IMR-90 (cell line): ENCODE results near the gene SYNE2. TPM values are rescaled to one million over a fixed set of nuclear protein-coding genes. Genes with fewer than 3 reads are reported as not detected.

Experiments
- ATAC-seq: fragments of 200-7000 bp; cut with Tn5 transposase; 2 replicates; pipeline ENCODE4 v1.9.1; 2020; ENCODE audit warnings: low read depth, mild to moderate bottlenecking, moderate library complexity
- BruUV-seq: library from RNA; stranded (reverse); fragments of 400-500 nt; replicated peaks from 2 replicates; lab custom pipeline; 2021; lab: Mats Ljungman, UMichigan
- CTCF ChIA-PET: fragments of 300-600 bp; formaldehyde crosslinking; extraction: SDS; loops from one replicate; lab custom pipeline; 2021; ENCODE audit warnings: antibody characterized with exemption; lab: Yijun Ruan, JAX
- POLR2A ChIA-PET: fragments of 300-600 bp; sonication (Branson Sonifier 250); formaldehyde crosslinking; loops from one replicate; lab custom pipeline; 2022; ENCODE audit warnings: antibody characterized with exemption; ENCODE audit not compliant: unreplicated experiment; lab: Charles Lee
- DNase-seq: peaks from one replicate; pipeline ENCODE4 v3.0.0; 2013
- H2AFZ ChIP-seq: replicated peaks from 2 replicates; pipeline ENCODE3; 2013; ENCODE audit warnings: low read length, mild to moderate bottlenecking; ENCODE audit not compliant: poor library complexity
- H2AK5ac ChIP-seq: 2 replicates; pipeline ENCODE4 v1.6.1; 2013; ENCODE audit warnings: low read depth, low read length, inconsistent platforms
- H2AK9ac ChIP-seq: replicated peaks from 2 replicates; pipeline ENCODE3; 2013; ENCODE audit warnings: mild to moderate bottlenecking, low read depth, low read length, moderate library complexity; ENCODE audit not compliant: poor library complexity
- H2BK120ac ChIP-seq: 2 replicates; pipeline ENCODE4 v1.6.1; 2013; ENCODE audit warnings: low read depth, low read length, inconsistent platforms
- H2BK15ac ChIP-seq: 3 replicates; pipeline ENCODE4 v1.6.1; 2013; ENCODE audit warnings: low read depth, low read length, inconsistent platforms
- H2BK20ac ChIP-seq: 2 replicates; pipeline ENCODE4 v1.6.1; 2013; ENCODE audit warnings: low read depth, mild to moderate bottlenecking, inconsistent platforms, low read length, moderate library complexity
- H2BK5ac ChIP-seq: 2 replicates; pipeline ENCODE4 v1.6.1; 2013; ENCODE audit warnings: mild to moderate bottlenecking, low read depth, low read length, inconsistent platforms; ENCODE audit not compliant: poor library complexity, severe bottlenecking
- H3K14ac ChIP-seq: replicated peaks from 2 replicates; pipeline ENCODE4 v1.6.1; 2013; ENCODE audit warnings: low read depth, low read length, inconsistent platforms
- H3K18ac ChIP-seq: 2 replicates; pipeline ENCODE4 v1.6.1; 2013; ENCODE audit warnings: low read depth, low read length, control low read depth
- H3K23ac ChIP-seq: 2 replicates; pipeline ENCODE4 v1.6.1; 2013; ENCODE audit warnings: low read depth, low read length, inconsistent platforms
- H3K27ac ChIP-seq: 2 replicates; pipeline ENCODE4 v1.5.1; 2013; ENCODE audit warnings: mild to moderate bottlenecking, control low read depth, low read length; ENCODE audit not compliant: insufficient read depth
- H3K27me3 ChIP-seq: 2 replicates; pipeline ENCODE4 v1.6.1; 2013; ENCODE audit warnings: low read length; ENCODE audit not compliant: control insufficient read depth, insufficient read depth
- H3K36me3 ChIP-seq: 2 replicates; pipeline ENCODE4 v1.6.1; 2013; ENCODE audit warnings: low read length, mixed read lengths; ENCODE audit not compliant: control insufficient read depth, insufficient read depth
- H3K4ac ChIP-seq: 2 replicates; pipeline ENCODE4 v1.6.1; 2013; ENCODE audit warnings: low read depth, low read length, inconsistent platforms
- H3K4me1 ChIP-seq: 2 replicates; pipeline ENCODE4 v1.6.1; 2013; ENCODE audit warnings: low read length, mixed read lengths; ENCODE audit not compliant: control insufficient read depth, insufficient read depth
- H3K4me2 ChIP-seq: 2 replicates; pipeline ENCODE4 v1.6.1; 2013; ENCODE audit warnings: low read depth, mild to moderate bottlenecking, control low read depth, low read length, moderate library complexity
- H3K4me3 ChIP-seq: 2 replicates; pipeline ENCODE4 v1.5.1; 2013; ENCODE audit warnings: low read depth, mild to moderate bottlenecking, control low read depth, low read length, moderate library complexity; ENCODE audit not compliant: insufficient read depth
- H3K56ac ChIP-seq: 2 replicates; pipeline ENCODE4 v1.6.1; 2013; ENCODE audit warnings: low read length, inconsistent platforms; ENCODE audit not compliant: insufficient read depth; ENCODE audit errors: extremely low read depth
- H3K79me1 ChIP-seq, 2 experiments: 2 replicates each; pipeline ENCODE4 v1.6.1; 2013; ENCODE audit warnings: low read length in 2 of 2, inconsistent platforms in 1 of 2, low read depth in 1 of 2
- H3K9ac ChIP-seq: 2 replicates; pipeline ENCODE4 v1.6.1; 2013; ENCODE audit warnings: low read depth, low read length, control low read depth
- H3K9me1 ChIP-seq: 2 replicates; pipeline ENCODE4 v1.6.1; 2013; ENCODE audit warnings: low read length, inconsistent platforms; ENCODE audit not compliant: insufficient read depth
- H3K9me3 ChIP-seq: 2 replicates; pipeline ENCODE4 v1.6.1; 2013; ENCODE audit warnings: low read length; ENCODE audit not compliant: control insufficient read depth, insufficient read depth
- H4K20me1 ChIP-seq: 2 replicates; pipeline ENCODE4 v1.6.1; 2013; ENCODE audit warnings: low read length, inconsistent platforms; ENCODE audit not compliant: insufficient read depth
- H4K5ac ChIP-seq: 2 replicates; pipeline ENCODE4 v1.6.1; 2013; ENCODE audit warnings: mild to moderate bottlenecking, low read depth, low read length, control low read depth
- H4K8ac ChIP-seq, 2 experiments: 2 replicates each; pipeline ENCODE4 v1.6.1; 2013; ENCODE audit warnings: low read depth in 2 of 2, low read length in 2 of 2, control low read depth in 1 of 2, inconsistent platforms in 1 of 2
- H4K91ac ChIP-seq: 2 replicates; pipeline ENCODE4 v1.6.1; 2013; ENCODE audit warnings: low read depth, low read length, inconsistent platforms; ENCODE audit not compliant: insufficient read depth
- CHD1 ChIP-seq: IDR thresholded peaks from 2 replicates; pipeline ENCODE4 v1.6.1; 2012; ENCODE audit warnings: low read depth, low read length, improper control_type of control experiment
- CTCF ChIP-seq: conservative IDR thresholded peaks from 2 replicates; pipeline ENCODE4 v1.5.1; 2012; ENCODE audit warnings: mild to moderate bottlenecking, low read depth, low read length, improper control_type of control experiment
- ELK1 ChIP-seq: fragments of 150-350 bp; IDR thresholded peaks from 2 replicates; pipeline ENCODE4 v1.6.1; 2016; ENCODE audit warnings: low read depth, mild to moderate bottlenecking, low read length, moderate library complexity, borderline replicate concordance
- MAFK ChIP-seq: IDR thresholded peaks from 2 replicates; pipeline ENCODE4 v1.6.1; 2012; ENCODE audit warnings: low read depth, low read length, improper control_type of control experiment
- MXI1 ChIP-seq: IDR thresholded peaks from 2 replicates; pipeline ENCODE4 v1.6.1; 2012; ENCODE audit warnings: low read depth, mild to moderate bottlenecking, low read length, moderate library complexity, borderline replicate concordance
- NFE2L2 ChIP-seq: fragments of 150-350 bp; IDR thresholded peaks from 2 replicates; pipeline ENCODE4 v1.6.1; 2016; ENCODE audit warnings: low read depth, mild to moderate bottlenecking, low read length
- POLR2A ChIP-seq: IDR thresholded peaks from 2 replicates; pipeline ENCODE4 v1.6.1; 2012; ENCODE audit warnings: mild to moderate bottlenecking, low read depth, low read length
- RCOR1 ChIP-seq: IDR thresholded peaks from 2 replicates; pipeline ENCODE4 v1.6.1; 2012; ENCODE audit warnings: mild to moderate bottlenecking, low read length, improper control_type of control experiment; ENCODE audit not compliant: insufficient replicate concordance
- WGBS, 2 experiments: methylation state at CpG; one replicate each; pipeline versions ENCODE4 v1.1.5 to v1.1.7; 2013; ENCODE audit warnings: missing lambda C conversion rate in 2 of 2; ENCODE audit not compliant: insufficient read length in 1 of 2; ENCODE audit errors: extremely low coverage in 2 of 2; 5-methylcytosine and 5-hydroxymethylcytosine counted together
- dilution Hi-C: fragments of 300-500 bp; cut with HindIII; formaldehyde crosslinking; loops from one replicate; pipeline ENCODE4 v1.14.3; 2018; ENCODE audit warnings: low sequenced_read_pairs; ENCODE audit not compliant: unreplicated experiment
- in situ Hi-C: fragments of 300-500 bp; cut with MboI; formaldehyde crosslinking; loops from 3 replicates; pipeline ENCODE4 v1.14.3; 2019; ENCODE audit warnings: low sequenced_read_pairs, inconsistent platforms, mixed read lengths
- intact Hi-C: fragments of 100-400 bp; cut with micrococcal nuclease; formaldehyde crosslinking; loops from 2 replicates; pipeline ENCODE4 v1.10.0; 2022
- polyA plus RNA-seq, 3 experiments: library from polyadenylated mRNA; depleted of rRNA; stranded (reverse); fragments of >200 nt; gene quantifications; 2 replicates each; pipeline ENCODE4 v1.2.3, GENCODE V29; 2012; ENCODE audit warnings: low replicate concordance in 1 of 3
- total RNA-seq: library from RNA; depleted of rRNA; stranded (reverse); fragments of >200 nt; gene quantifications from 2 replicates; pipeline ENCODE4 v1.2.3, GENCODE V29; 2012
- TF ChIP-seq, protein P1 (sequence below): fragments of 150-350 bp; IDR thresholded peaks from 2 replicates; pipeline ENCODE4 v1.6.1; 2017; ENCODE audit warnings: mild to moderate bottlenecking, antibody characterized with exemption, low read length, low read depth

SYNE2 gene
- total and polyA plus RNA-seq, 2 of the 4 experiments (the other 2 are of a cell fraction) = 5.2 to 28.9 TPM

DNA sequence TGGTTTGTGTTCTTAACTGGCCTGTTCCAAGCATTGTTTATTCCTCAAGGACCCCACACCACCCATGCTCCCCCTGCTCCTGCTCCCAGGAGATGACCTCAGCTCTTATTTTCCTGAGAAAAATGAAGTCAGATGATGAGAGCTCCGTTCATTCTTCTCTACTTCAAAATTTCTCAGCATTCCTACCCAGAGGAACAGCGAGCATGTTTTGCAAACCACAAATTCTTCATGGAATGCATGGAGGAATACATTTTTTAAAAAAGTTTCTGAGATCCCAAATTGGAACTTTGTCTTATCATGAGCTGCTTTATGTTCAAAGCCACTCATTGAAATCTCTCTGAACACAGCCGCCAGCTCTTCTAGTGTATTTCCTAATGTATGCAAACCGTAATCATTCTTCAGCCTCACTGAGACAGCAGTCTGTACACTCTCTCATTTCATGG lies 44.9 kb downstream of the SYNE2 start:
- peak overlapping the region; percentile 51; the same call in 1 of the 2 replicates for H3K18ac ChIP-seq
- peaks cover 11% of the 10 kb centered on the region for H3K4me1 ChIP-seq
- H2AK9ac ChIP-seq = peak overlapping the region; percentile 48
- H3K9me1 ChIP-seq = peaks cover 11% of the 10 kb centered on the region
- H3K9ac ChIP-seq = no peak overlapping the region
- in situ Hi-C loops (no loop called here), intact Hi-C loops (loop anchor here (2.0 kb wide), 1 partner anchor 45 kb away; the partner anchor contains the start of gene SYNE2), dilution Hi-C loops (no loop called here)
- no peaks in the 10 kb centered on the region for H3K9me3 ChIP-seq
- no peak overlapping the region; the same call in 1 of the 2 replicates for H4K5ac ChIP-seq
- H3K4ac ChIP-seq = peak overlapping the region; percentile 68
- H3K14ac ChIP-seq = peak overlapping the region; percentile 83
- peak overlapping the region; percentile 49 for H2BK5ac ChIP-seq
- ChIA-PET POLR2A (interaction anchor here (0.5 kb wide), 1 partner anchor 79 kb away, joined by 3 read pairs; no protein-coding TSS in a partner anchor), CTCF (interaction anchor here (0.7 kb wide), 1 partner anchor 10 kb away, joined by 3 read pairs; no protein-coding TSS in a partner anchor)
- H3K36me3 ChIP-seq = no peaks in the 10 kb centered on the region
- H3K79me1 ChIP-seq = peaks cover 0 to 13% of the 10 kb centered on the region in 2 experiments; a peak in 2 of 4 replicates
- peaks cover 1% of the 10 kb centered on the region; the same call in 1 of the 2 replicates for H3K27me3 ChIP-seq
- H2AK5ac ChIP-seq = peak overlapping the region; percentile 5; the same call in 1 of the 2 replicates
- peak overlapping the region; percentile 83; the same call in 1 of the 2 replicates for H3K27ac ChIP-seq
- 0 out of 2 replicates have a peak overlapping the region, but pooled peaks have one; percentile 20 for H3K23ac ChIP-seq
- H3K56ac ChIP-seq = no peak overlapping the region; the same call in 1 of the 2 replicates
- BruUV-seq = no TSS peak
- H4K8ac ChIP-seq = peak overlapping the region in 1 of 2 experiments; percentile 52; a peak in 1 of 4 replicates
- peak overlapping the region; percentile 83 for H2BK120ac ChIP-seq
- DNase-seq (peak; percentile 70), ATAC-seq (peak; percentile 54)
- H2BK20ac ChIP-seq = peak overlapping the region; percentile 94
- 43% methylated on average over 2 of the region's 4 CpGs; no CpG with 5 or more reads in 1 of the 2 experiments for WGBS, 2 experiments
- no peaks in the 10 kb centered on the region for H4K20me1 ChIP-seq
- H2BK15ac ChIP-seq = peak overlapping the region; percentile 68; the same call in 1 of the 3 replicates
- H2AFZ ChIP-seq = peak overlapping the region; percentile 67
- peak overlapping the region; percentile 37; the same call in 1 of the 2 replicates for H3K4me2 ChIP-seq
- H3K4me3 ChIP-seq = no peak overlapping the region
- 0 out of 2 replicates have a peak overlapping the region, but pooled peaks have one; percentile 32 for H4K91ac ChIP-seq
- TF ChIP-seq CTCF (no peak), POLR2A (no peak), MAFK (no peak), RCOR1 (no peak), CHD1 (no peak), NFE2L2 (no peak), ELK1 (no peak), MXI1 (no peak)
- TF ChIP-seq, protein P1, sequence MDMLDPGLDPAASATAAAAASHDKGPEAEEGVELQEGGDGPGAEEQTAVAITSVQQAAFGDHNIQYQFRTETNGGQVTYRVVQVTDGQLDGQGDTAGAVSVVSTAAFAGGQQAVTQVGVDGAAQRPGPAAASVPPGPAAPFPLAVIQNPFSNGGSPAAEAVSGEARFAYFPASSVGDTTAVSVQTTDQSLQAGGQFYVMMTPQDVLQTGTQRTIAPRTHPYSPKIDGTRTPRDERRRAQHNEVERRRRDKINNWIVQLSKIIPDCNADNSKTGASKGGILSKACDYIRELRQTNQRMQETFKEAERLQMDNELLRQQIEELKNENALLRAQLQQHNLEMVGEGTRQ = no peak
